ENCODE results near the gene TNIK.

DNA sequence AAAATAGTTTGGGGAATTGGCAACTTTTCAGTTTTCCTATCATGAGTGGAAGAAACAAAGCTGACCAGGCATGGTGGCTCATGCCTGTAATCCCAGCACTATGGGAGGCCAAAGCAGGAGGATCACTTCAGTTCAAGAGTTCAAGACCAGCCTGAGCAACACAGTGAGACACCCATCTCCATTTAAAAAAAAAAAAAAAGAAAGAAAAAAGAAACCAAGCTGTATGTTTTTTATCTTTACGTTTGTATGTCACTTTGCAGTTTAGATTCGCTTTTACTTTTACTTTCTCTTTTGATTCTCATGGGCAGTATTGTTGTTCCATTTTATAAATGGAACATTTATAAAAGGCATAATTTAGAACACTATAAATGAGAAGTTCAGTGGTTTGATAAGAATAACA, 31.2 kb upstream of the TNIK start:
- TF ChIP-seq POLR2AphosphoS5 (IDR thresholded peaks at IDR 0.05; ENCODE audit: low read depth, low read length) (no peak), TAF1 (IDR thresholded peaks at IDR 0.05; ENCODE audit: borderline replicate concordance, insufficient read depth, low read length) (no peak), SIN3A (IDR thresholded peaks at IDR 0.05; ENCODE audit: borderline replicate concordance, insufficient read depth, low read length) (no peak)
- TF ChIP-seq, protein P1, sequence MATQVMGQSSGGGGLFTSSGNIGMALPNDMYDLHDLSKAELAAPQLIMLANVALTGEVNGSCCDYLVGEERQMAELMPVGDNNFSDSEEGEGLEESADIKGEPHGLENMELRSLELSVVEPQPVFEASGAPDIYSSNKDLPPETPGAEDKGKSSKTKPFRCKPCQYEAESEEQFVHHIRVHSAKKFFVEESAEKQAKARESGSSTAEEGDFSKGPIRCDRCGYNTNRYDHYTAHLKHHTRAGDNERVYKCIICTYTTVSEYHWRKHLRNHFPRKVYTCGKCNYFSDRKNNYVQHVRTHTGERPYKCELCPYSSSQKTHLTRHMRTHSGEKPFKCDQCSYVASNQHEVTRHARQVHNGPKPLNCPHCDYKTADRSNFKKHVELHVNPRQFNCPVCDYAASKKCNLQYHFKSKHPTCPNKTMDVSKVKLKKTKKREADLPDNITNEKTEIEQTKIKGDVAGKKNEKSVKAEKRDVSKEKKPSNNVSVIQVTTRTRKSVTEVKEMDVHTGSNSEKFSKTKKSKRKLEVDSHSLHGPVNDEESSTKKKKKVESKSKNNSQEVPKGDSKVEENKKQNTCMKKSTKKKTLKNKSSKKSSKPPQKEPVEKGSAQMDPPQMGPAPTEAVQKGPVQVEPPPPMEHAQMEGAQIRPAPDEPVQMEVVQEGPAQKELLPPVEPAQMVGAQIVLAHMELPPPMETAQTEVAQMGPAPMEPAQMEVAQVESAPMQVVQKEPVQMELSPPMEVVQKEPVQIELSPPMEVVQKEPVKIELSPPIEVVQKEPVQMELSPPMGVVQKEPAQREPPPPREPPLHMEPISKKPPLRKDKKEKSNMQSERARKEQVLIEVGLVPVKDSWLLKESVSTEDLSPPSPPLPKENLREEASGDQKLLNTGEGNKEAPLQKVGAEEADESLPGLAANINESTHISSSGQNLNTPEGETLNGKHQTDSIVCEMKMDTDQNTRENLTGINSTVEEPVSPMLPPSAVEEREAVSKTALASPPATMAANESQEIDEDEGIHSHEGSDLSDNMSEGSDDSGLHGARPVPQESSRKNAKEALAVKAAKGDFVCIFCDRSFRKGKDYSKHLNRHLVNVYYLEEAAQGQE (IDR thresholded peaks at IDR 0.05; ENCODE audit: insufficient read depth in 1 of 2, low read depth in 2 of 2, low read length in 2 of 2) = no peak

Measured in PFSK-1 (cell line).